CD4-positive, alpha-beta T cell treated with Interleukin-10 for 1 hour (primary cell): Measurements from ENCODE around the gene RFPL1.

Experiments used
- DNase-seq: peaks from one replicate; pipeline ENCODE4 v3.0.0-alpha.2; 2020

The RFPL1 gene

GRCh38 chr22:29443861-29444792, 5.7 kb downstream of the RFPL1 start:
- no peak for DNase-seq

GRCh38 chr22:29445508-29445907, 7.1 kb downstream of the RFPL1 start:
- no peak for DNase-seq

GRCh38 chr22:29447906-29448305, 9.5 kb downstream of the RFPL1 start:
- no peak for DNase-seq

- DNase-seq: no peak
Measured at GRCh38 chr22:29449296-29449875, 11.0 kb downstream of the RFPL1 start.

- DNase-seq: no peak
Measured at GRCh38 chr22:29450222-29450621, 11.8 kb downstream of the RFPL1 start.

GRCh38 chr22:29451863-29452262, 13.5 kb downstream of the RFPL1 start:
- DNase-seq: no peak

- no peak for DNase-seq
Measured at GRCh38 chr22:29454276-29454675, 15.9 kb downstream of the RFPL1 start.

GRCh38 chr22:29456211-29456671, 17.9 kb downstream of the RFPL1 start:
- no peak for DNase-seq

- peak; percentile 16 for DNase-seq
Measured at GRCh38 chr22:29457730-29458129, 19.3 kb downstream of the RFPL1 start.

- no peak for DNase-seq
Measured at GRCh38 chr22:29458551-29458950, 20.2 kb downstream of the RFPL1 start.

- no peak for DNase-seq
Measured at GRCh38 chr22:29459773-29460172, 21.4 kb downstream of the RFPL1 start.

- DNase-seq: no peak
Measured at GRCh38 chr22:29461263-29461662, 22.9 kb downstream of the RFPL1 start.

GRCh38 chr22:29463629-29464028, 25.2 kb downstream of the RFPL1 start:
- no peak for DNase-seq

- no peak for DNase-seq
Measured at GRCh38 chr22:29464581-29464980, 26.2 kb downstream of the RFPL1 start.

GRCh38 chr22:29469755-29470154, 31.4 kb downstream of the RFPL1 start:
- DNase-seq: no peak

GRCh38 chr22:29470159-29470855, 31.9 kb downstream of the RFPL1 start:
- peak; percentile 70 for DNase-seq

- no peak for DNase-seq
Measured at GRCh38 chr22:29473001-29473400, 34.6 kb downstream of the RFPL1 start.

GRCh38 chr22:29475550-29475949, 37.2 kb downstream of the RFPL1 start:
- DNase-seq: no peak

- DNase-seq: no peak
Measured at GRCh38 chr22:29476116-29476515, 37.7 kb downstream of the RFPL1 start.

- no peak for DNase-seq
Measured at GRCh38 chr22:29477723-29478318, 39.4 kb downstream of the RFPL1 start.

GRCh38 chr22:29478326-29479276, 40.2 kb downstream of the RFPL1 start:
- peak; percentile 20 for DNase-seq
